Upper lobe of left lung (tissue), 4 donors: Measurements from ENCODE around the gene SCP2.

Experiments used
- CTCF ChIP-seq, 6 experiments: fragments of 450-650 bp in 4 of 6; fragments of 200-600 bp in 2 of 6; sonication (generic) in 2 of 6; IDR thresholded peaks; one replicate each; pipeline ENCODE4 v1.5.1; 2016 to 2019; ENCODE audit warnings: antibody characterized with exemption in 6 of 6
- EP300 ChIP-seq, 4 donors: sonication (generic); formaldehyde crosslinking; IDR thresholded peaks; one replicate each; pipeline ENCODE4 v1.5.1; 2017; ENCODE audit warnings: antibody characterized with exemption in 4 of 4, control low read depth in 2 of 4
- POLR2A ChIP-seq, 4 donors: fragments of 450-650 bp; IDR thresholded peaks; one replicate each; pipeline ENCODE4 v1.5.1; 2016 to 2017; ENCODE audit warnings: antibody characterized with exemption in 4 of 4, mild to moderate bottlenecking in 2 of 4
- POLR2AphosphoS5 ChIP-seq, 2 donors: sonication (generic); formaldehyde crosslinking; IDR thresholded peaks; one replicate each; pipeline ENCODE4 v1.5.1; 2017; ENCODE audit warnings: antibody characterized with exemption in 2 of 2

DNA sequence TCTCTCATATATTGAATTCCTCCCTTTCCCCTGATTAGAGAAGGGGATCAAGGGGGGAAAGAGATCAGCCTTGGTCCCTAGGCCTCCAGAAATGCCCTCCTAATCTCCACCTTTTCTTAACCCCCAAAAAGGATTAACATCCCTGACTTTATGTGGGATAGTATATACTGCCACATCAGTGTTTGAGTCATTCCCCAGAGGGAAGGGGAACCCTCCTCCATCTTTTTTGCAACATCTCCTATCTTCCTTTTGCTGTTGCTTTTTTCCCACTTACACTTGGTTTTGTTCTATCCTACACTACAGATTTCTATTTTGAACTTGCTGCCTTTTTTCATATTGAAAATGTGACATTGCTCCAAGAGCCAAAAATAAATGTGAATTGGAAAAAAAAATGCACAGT lies 69.6 kb downstream of the SCP2 start:
- TF ChIP-seq CTCF (IDR thresholded peaks at IDR 0.05) = no peak
- no peak for TF ChIP-seq POLR2A (IDR thresholded peaks at IDR 0.05)
- no peak for TF ChIP-seq EP300 (IDR thresholded peaks at IDR 0.05)
- TF ChIP-seq POLR2AphosphoS5 (IDR thresholded peaks at IDR 0.05) = no peak
